ENCODE data around the gene UBAC2.
"Not testable (repeated sequence)": the region's sequence is repeated elsewhere in the genome, so short reads cannot be mapped to it uniquely, and the experiment has no call there.

Gene UBAC2

GRCh38 chr13:99214731-99215130, 14.1 kb downstream of the UBAC2 start:
- DNase-seq (ENCODE audit: low read depth in 2 of 2): no peak

GRCh38 chr13:99215184-99215830, 14.7 kb downstream of the UBAC2 start:
- no peak for DNase-seq (ENCODE audit: low read depth in 2 of 2)

GRCh38 chr13:99217461-99218110, 16.9 kb downstream of the UBAC2 start:
- DNase-seq (ENCODE audit: low read depth in 2 of 2): no peak

- no peak for DNase-seq (ENCODE audit: low read depth in 2 of 2)
Measured at GRCh38 chr13:99218126-99218525, 17.5 kb downstream of the UBAC2 start.

- DNase-seq (ENCODE audit: low read depth in 2 of 2): no peak
Measured at GRCh38 chr13:99218545-99218944, 17.9 kb downstream of the UBAC2 start.

GRCh38 chr13:99218969-99219368, 18.3 kb downstream of the UBAC2 start:
- no peak for DNase-seq (ENCODE audit: low read depth in 2 of 2)

- no peak for DNase-seq (ENCODE audit: low read depth in 2 of 2)
Measured at GRCh38 chr13:99220199-99220935, 19.7 kb downstream of the UBAC2 start.

GRCh38 chr13:99221567-99222239, 21.0 kb downstream of the UBAC2 start:
- DNase-seq (ENCODE audit: low read depth in 2 of 2): no peak

GRCh38 chr13:99223587-99223986, 22.9 kb downstream of the UBAC2 start:
- no peak for DNase-seq (ENCODE audit: low read depth in 2 of 2)

- DNase-seq (ENCODE audit: low read depth in 2 of 2): no peak
Measured at GRCh38 chr13:99224021-99224420, 23.4 kb downstream of the UBAC2 start.

GRCh38 chr13:99225078-99225477, 24.4 kb downstream of the UBAC2 start:
- DNase-seq (ENCODE audit: low read depth in 2 of 2): no peak

- DNase-seq (ENCODE audit: low read depth in 2 of 2): no peak
Measured at GRCh38 chr13:99226513-99226912, 25.9 kb downstream of the UBAC2 start.

- no peak for DNase-seq (ENCODE audit: low read depth in 2 of 2)
Measured at GRCh38 chr13:99227331-99227900, 26.8 kb downstream of the UBAC2 start.

GRCh38 chr13:99227909-99228688, 27.4 kb downstream of the UBAC2 start:
- DNase-seq (ENCODE audit: low read depth in 2 of 2): no peak

GRCh38 chr13:99228737-99229691, 28.4 kb downstream of the UBAC2 start:
- no peak for DNase-seq (ENCODE audit: low read depth in 2 of 2)

GRCh38 chr13:99230588-99230987, 29.9 kb downstream of the UBAC2 start:
- not testable (repeated sequence) for DNase-seq (ENCODE audit: low read depth in 2 of 2)

GRCh38 chr13:99230991-99231390, 30.3 kb downstream of the UBAC2 start:
- no peak for DNase-seq (ENCODE audit: low read depth in 2 of 2)

GRCh38 chr13:99231721-99232120, 31.1 kb downstream of the UBAC2 start:
- no peak for DNase-seq (ENCODE audit: low read depth in 2 of 2)

GRCh38 chr13:99237981-99238662, 37.5 kb downstream of the UBAC2 start:
- DNase-seq (ENCODE audit: low read depth in 2 of 2): no peak

- no peak for DNase-seq (ENCODE audit: low read depth in 2 of 2)
Measured at GRCh38 chr13:99246100-99246499, 45.4 kb downstream of the UBAC2 start.

Data from stimulated activated CD8-positive, alpha-beta memory T cell treated with anti-CD3 and anti-CD28 coated beads, Interleukin-15, amount 100 ng/mL, for 4 hours (primary cell).